Endodermal cell (in vitro differentiated cells): ENCODE results near the gene FAM217B. TPM values are rescaled to one million over a fixed set of nuclear protein-coding genes. Genes with fewer than 3 reads are reported as not detected.

Experiments used
- DNase-seq: peaks from one replicate; pipeline ENCODE4 v3.0.0-alpha.2; 2017
- H3K27ac ChIP-seq: 2 replicates; pipeline ENCODE4 v1.5.1; 2013; ENCODE audit warnings: mild to moderate bottlenecking, low read depth, low read length, moderate library complexity
- H3K27me3 ChIP-seq: 2 replicates; pipeline ENCODE4 v1.6.1; 2013; ENCODE audit warnings: mild to moderate bottlenecking, low read length, moderate library complexity; ENCODE audit not compliant: insufficient read depth, control insufficient read depth, poor library complexity, severe bottlenecking
- H3K36me3 ChIP-seq: 2 replicates; pipeline ENCODE4 v1.7.0; 2013; ENCODE audit warnings: mild to moderate bottlenecking, low read length, moderate library complexity; ENCODE audit not compliant: control insufficient read depth, insufficient read depth
- H3K4me1 ChIP-seq: one replicate; pipeline ENCODE4 v1.7.0; 2013; ENCODE audit warnings: low read length; ENCODE audit not compliant: control insufficient read depth, insufficient read depth
- H3K4me3 ChIP-seq: 2 replicates; pipeline ENCODE4 v1.5.1; 2013; ENCODE audit warnings: mild to moderate bottlenecking, low read length, moderate library complexity
- H3K9ac ChIP-seq: 2 replicates; pipeline ENCODE4 v1.6.1; 2013; ENCODE audit warnings: mild to moderate bottlenecking, low read length, moderate library complexity; ENCODE audit not compliant: poor library complexity, severe bottlenecking; ENCODE audit errors: extremely low read depth
- H3K9me3 ChIP-seq: 2 replicates; pipeline ENCODE4 v1.6.1; 2013; ENCODE audit warnings: mild to moderate bottlenecking, low read length, moderate library complexity; ENCODE audit not compliant: control insufficient read depth
- H3K27ac Mint-ChIP-seq: 2 replicates; pipeline ENCODE4 v1.8.0; 2020; ENCODE audit warnings: mixed read lengths
- H3K27me3 Mint-ChIP-seq: 2 replicates; pipeline ENCODE4 v1.8.0; 2021; ENCODE audit warnings: mild to moderate bottlenecking, mixed read lengths; ENCODE audit not compliant: insufficient read depth
- H3K36me3 Mint-ChIP-seq: 2 replicates; pipeline ENCODE4 v1.8.0; 2020; ENCODE audit warnings: low read depth, mixed read lengths
- H3K4me1 Mint-ChIP-seq: 2 replicates; pipeline ENCODE4 v1.8.0; 2020; ENCODE audit warnings: mixed read lengths
- H3K4me3 Mint-ChIP-seq: 2 replicates; pipeline ENCODE4 v1.8.0; 2020; ENCODE audit warnings: mild to moderate bottlenecking, moderate library complexity, mixed read lengths
- H3K9me3 Mint-ChIP-seq: 2 replicates; pipeline ENCODE4 v1.8.0; 2020; ENCODE audit warnings: mild to moderate bottlenecking, mixed read lengths
- WGBS, 2 experiments: methylation state at CpG; one replicate each; pipeline versions ENCODE4 v1.1.5 to v1.1.7; 2013; ENCODE audit warnings: missing lambda C conversion rate in 2 of 2, mixed read lengths in 1 of 2; ENCODE audit not compliant: insufficient coverage in 1 of 2, insufficient read length in 1 of 2; 5-methylcytosine and 5-hydroxymethylcytosine counted together
- total RNA-seq, 2 donors: library from RNA; stranded (reverse); fragmentation: NEBNext Ultra II Directional in 1 of 2; extraction: Animal tissue kit (Norgen Biotek cat#: 25700) in 1 of 2; gene quantifications; 2 replicates in 1 of 2; 3 replicates in 1 of 2; pipeline ENCODE4 v1.2.1, GENCODE V29; 2021
- TF ChIP-seq, protein P1 (sequence below): fragments of 200-600 bp; sonication (generic); conservative IDR thresholded peaks from 2 replicates; pipeline ENCODE4 v1.5.0; 2021; ENCODE audit warnings: antibody characterized with exemption, mild to moderate bottlenecking

Gene FAM217B
- total RNA-seq, 2 donors from 2014 or later = 24.4 to 25.1 TPM

DNA sequence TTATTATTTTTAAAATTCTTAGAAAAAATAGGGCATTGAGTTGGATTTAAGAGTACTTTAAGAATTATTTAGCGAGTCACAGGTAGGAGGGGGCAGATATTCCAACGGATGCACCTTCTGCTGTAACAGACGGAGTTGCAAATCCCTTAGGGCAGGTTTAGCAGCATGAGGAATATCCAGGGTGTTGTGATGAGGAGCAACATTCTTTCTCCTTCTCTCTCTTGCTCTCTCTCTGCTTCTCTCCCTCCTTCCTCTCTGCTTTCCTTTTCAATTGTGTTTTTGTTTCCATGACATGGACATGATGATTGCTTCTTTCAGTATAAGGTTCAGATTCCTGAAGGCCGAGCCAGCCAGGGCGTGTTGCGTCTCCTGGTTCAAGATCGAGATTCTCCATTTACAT, 46.9 kb downstream of the FAM217B start:
- H3K36me3 Mint-ChIP-seq = peaks cover 2% of the 10 kb centered on the region
- no peaks in the 10 kb centered on the region for H3K9me3 ChIP-seq
- no peaks in the 10 kb centered on the region for H3K9me3 Mint-ChIP-seq
- no peak overlapping the region for H3K27ac ChIP-seq
- H3K27me3 Mint-ChIP-seq = no peaks in the 10 kb centered on the region
- H3K36me3 ChIP-seq = no peaks in the 10 kb centered on the region
- no peak overlapping the region for H3K4me3 ChIP-seq
- 77 to 87% methylated on average over 5 to 7 of the region's 7 CpGs for WGBS, 2 experiments
- DNase-seq = peak; percentile 41
- no peaks in the 10 kb centered on the region for H3K27me3 ChIP-seq
- H3K27ac Mint-ChIP-seq = no peak overlapping the region
- no peaks in the 10 kb centered on the region for H3K4me1 ChIP-seq
- TF ChIP-seq, protein P1, sequence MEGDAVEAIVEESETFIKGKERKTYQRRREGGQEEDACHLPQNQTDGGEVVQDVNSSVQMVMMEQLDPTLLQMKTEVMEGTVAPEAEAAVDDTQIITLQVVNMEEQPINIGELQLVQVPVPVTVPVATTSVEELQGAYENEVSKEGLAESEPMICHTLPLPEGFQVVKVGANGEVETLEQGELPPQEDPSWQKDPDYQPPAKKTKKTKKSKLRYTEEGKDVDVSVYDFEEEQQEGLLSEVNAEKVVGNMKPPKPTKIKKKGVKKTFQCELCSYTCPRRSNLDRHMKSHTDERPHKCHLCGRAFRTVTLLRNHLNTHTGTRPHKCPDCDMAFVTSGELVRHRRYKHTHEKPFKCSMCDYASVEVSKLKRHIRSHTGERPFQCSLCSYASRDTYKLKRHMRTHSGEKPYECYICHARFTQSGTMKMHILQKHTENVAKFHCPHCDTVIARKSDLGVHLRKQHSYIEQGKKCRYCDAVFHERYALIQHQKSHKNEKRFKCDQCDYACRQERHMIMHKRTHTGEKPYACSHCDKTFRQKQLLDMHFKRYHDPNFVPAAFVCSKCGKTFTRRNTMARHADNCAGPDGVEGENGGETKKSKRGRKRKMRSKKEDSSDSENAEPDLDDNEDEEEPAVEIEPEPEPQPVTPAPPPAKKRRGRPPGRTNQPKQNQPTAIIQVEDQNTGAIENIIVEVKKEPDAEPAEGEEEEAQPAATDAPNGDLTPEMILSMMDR = no peak
- H3K9ac ChIP-seq = no peak overlapping the region
- peaks cover 21% of the 10 kb centered on the region for H3K4me1 Mint-ChIP-seq
- no peak overlapping the region for H3K4me3 Mint-ChIP-seq

DNA sequence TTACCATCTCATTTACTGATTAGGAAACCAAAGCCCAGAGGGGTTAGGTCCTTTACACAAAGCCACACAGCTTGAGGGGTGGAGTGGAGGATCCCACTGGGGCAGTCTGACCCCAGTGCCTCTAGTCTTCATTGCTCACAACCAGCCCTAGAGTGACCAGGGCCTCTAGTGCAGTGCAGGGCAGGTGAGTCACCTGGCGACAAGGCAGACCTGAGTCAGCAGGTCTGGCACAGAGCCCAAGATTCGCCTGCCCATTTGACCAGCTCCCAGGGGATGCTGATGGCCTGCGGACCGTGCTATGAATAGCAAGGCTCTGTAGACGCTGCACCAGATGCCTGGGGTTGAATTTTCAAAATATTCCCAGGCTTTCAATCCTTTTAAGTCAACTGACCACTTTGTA, 48.0 kb downstream of the FAM217B start:
- peaks cover 2% of the 10 kb centered on the region for H3K36me3 Mint-ChIP-seq
- 82 to 83% methylated on average over 2 to 5 of the region's 5 CpGs for whole genome bisulfite sequencing, 2 experiments
- peaks cover 21% of the 10 kb centered on the region for H3K4me1 Mint-ChIP-seq
- no peaks in the 10 kb centered on the region for H3K9me3 Mint-ChIP-seq
- H3K36me3 ChIP-seq = no peaks in the 10 kb centered on the region
- H3K27ac ChIP-seq = no peak overlapping the region
- H3K27me3 Mint-ChIP-seq = no peaks in the 10 kb centered on the region
- no peak overlapping the region for H3K9ac ChIP-seq
- no peaks in the 10 kb centered on the region for H3K27me3 ChIP-seq
- DNase-seq = peak; percentile 77
- H3K9me3 ChIP-seq = no peaks in the 10 kb centered on the region
- no peak overlapping the region for H3K4me3 ChIP-seq
- no peaks in the 10 kb centered on the region for H3K4me1 ChIP-seq
- TF ChIP-seq, protein P1 = no peak
- no peak overlapping the region for H3K27ac Mint-ChIP-seq
- no peak overlapping the region for H3K4me3 Mint-ChIP-seq

DNA sequence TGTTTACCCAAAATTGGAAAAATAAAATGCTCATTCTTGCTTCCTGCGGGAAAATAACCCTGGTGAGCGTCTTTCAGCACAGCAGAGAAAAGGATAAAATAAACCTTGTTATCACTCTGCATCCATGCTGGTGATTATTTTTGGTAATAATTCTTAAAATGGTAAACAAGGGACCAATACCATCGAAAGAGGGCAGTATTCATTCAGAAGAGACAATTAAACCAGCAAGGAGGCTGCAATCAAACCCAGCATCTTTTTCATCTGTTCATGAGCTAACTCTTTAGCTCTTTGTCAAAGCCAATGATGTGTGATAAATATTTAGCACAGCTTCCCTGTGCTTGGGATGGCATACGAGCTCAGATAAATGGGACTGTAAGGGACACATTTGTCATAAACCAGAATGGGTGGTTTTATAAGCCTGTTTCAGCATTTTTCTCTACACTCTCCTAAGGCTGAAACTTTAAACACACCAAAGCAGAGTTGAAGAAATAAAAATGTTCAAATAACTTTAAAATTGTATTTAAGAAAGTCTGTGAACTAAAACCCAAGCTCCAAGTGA, 52.4 kb downstream of the FAM217B start:
- no peaks in the 10 kb centered on the region for H3K27me3 ChIP-seq
- H3K27ac ChIP-seq = no peak overlapping the region
- no peaks in the 10 kb centered on the region for H3K9me3 Mint-ChIP-seq
- H3K4me1 ChIP-seq = no peaks in the 10 kb centered on the region
- H3K27me3 Mint-ChIP-seq = no peaks in the 10 kb centered on the region
- TF ChIP-seq, protein P1 = no peak
- no peak overlapping the region for H3K4me3 Mint-ChIP-seq
- H3K27ac Mint-ChIP-seq = no peak overlapping the region
- H3K9me3 ChIP-seq = no peaks in the 10 kb centered on the region
- WGBS, 2 experiments = 81 to 84% methylated on average over 4 of the region's 4 CpGs
- H3K4me3 ChIP-seq = no peak overlapping the region
- no peaks in the 10 kb centered on the region for H3K36me3 ChIP-seq
- H3K9ac ChIP-seq = no peak overlapping the region
- H3K36me3 Mint-ChIP-seq = peaks cover 4% of the 10 kb centered on the region
- H3K4me1 Mint-ChIP-seq = peaks cover 24% of the 10 kb centered on the region
- DNase-seq = no peak
